ENCODE results near the gene RRAGC. TPM values are rescaled to one million over a fixed set of nuclear protein-coding genes. Genes with fewer than 3 reads are reported as not detected.

The RRAGC gene
- total and polyA plus RNA-seq, 9 of the 15 experiments (the other 6 are each of a cell fraction or from before 2014, with no cell fraction given), result 3.9 to 16.9 (median 10.9) TPM

GRCh38 chr1:38888423-38889333, 29.1 kb upstream of the RRAGC start:
- ATAC-seq, result no peak
- TF ChIP-seq ELF4 (CRISPR knock-in tag; IDR thresholded peaks at IDR 0.05), result no peak
- no peak for TF ChIP-seq ZNF77 (CRISPR knock-in tag; IDR thresholded peaks at IDR 0.05)
- no peak for TF ChIP-seq ZNF511 (CRISPR knock-in tag; IDR thresholded peaks at IDR 0.05)
- TF ChIP-seq CREB5 (CRISPR knock-in tag; IDR thresholded peaks at IDR 0.05), result no peak
- TF ChIP-seq RAD21 (CRISPR knock-in tag; conservative IDR thresholded peaks at IDR 0.05 in 1 of 2, IDR thresholded peaks at IDR 0.05 in 1 of 2), result no peak
- TF ChIP-seq DIDO1 (tag; IDR thresholded peaks at IDR 0.05; ENCODE audit: low read depth), result no peak
- no peak for TF ChIP-seq ZBTB8A (IDR thresholded peaks at IDR 0.05; ENCODE audit: partially characterized antibody)
- no peak for TF ChIP-seq BRF1 (IDR thresholded peaks at IDR 0.05; ENCODE audit: borderline replicate concordance, extremely low read depth, insufficient read length)
- CTCF ChIA-PET (ENCODE audit: low intra/inter-chr PET ratio), result no interaction called here

More at GRCh38 chr1:38888423-38889333, 29.1 kb upstream of the RRAGC start:
- H2AFZ ChIP-seq (ENCODE audit: low read depth, low read length), result no peak overlapping the region
- no peak for DNase-seq (ENCODE audit: extremely low read depth in 1 of 4, low spot score in 3 of 4)
- no peak overlapping the region for H3K9ac ChIP-seq (ENCODE audit: insufficient read depth in 1 of 2, low read depth in 2 of 2, low read length in 2 of 2)
- no TSS peak for BruUV-seq (replicated peaks)
- no peaks in the 10 kb centered on the region for H3K9me1 ChIP-seq (ENCODE audit: control insufficient read depth, insufficient read depth, low read length)
- no peak overlapping the region for H3K4me3 ChIP-seq
- H4K20me1 ChIP-seq (replicated peaks; ENCODE audit: control insufficient read depth, insufficient read depth, low read length), result no peaks in the 10 kb centered on the region
- no peak overlapping the region for H3K27ac ChIP-seq (ENCODE audit: extremely low read depth, low read depth, low read length)
- intact Hi-C loops (cut with micrococcal nuclease) (no loop called here), in situ Hi-C loops (cut with MboI) (no loop called here)
- no peaks in the 10 kb centered on the region for H3K79me2 ChIP-seq (ENCODE audit: control insufficient read depth, insufficient read depth, low read length)
- 6% methylated on average over 9 of the region's 9 CpGs for WGBS (ENCODE audit: insufficient coverage, low coverage, missing lambda C conversion rate)
- H3K36me3 ChIP-seq (ENCODE audit: control insufficient read depth, insufficient read depth, low read length), result no peaks in the 10 kb centered on the region
- POLR2A ChIA-PET, result no interaction called here
- no peak overlapping the region for H3K4me2 ChIP-seq (ENCODE audit: insufficient read depth, low read length)
- H3K27me3 ChIP-seq (ENCODE audit: control insufficient read depth in 2 of 2, insufficient read depth in 2 of 2, low read length in 2 of 2), result peaks cover 8 to 17% of the 10 kb centered on the region in 2 experiments; a peak in 4 of 5 replicates
- no peaks in the 10 kb centered on the region for H3K9me3 ChIP-seq (replicated peaks; ENCODE audit: control insufficient read depth, insufficient read depth, low read depth, low read length)
- FAIRE-seq, result no peak
- H3K4me1 ChIP-seq (replicated peaks in 1 of 2; ENCODE audit: control insufficient read depth in 2 of 2, insufficient read depth in 2 of 2, low read length in 2 of 2), result no peaks in the 10 kb centered on the region
